ENCODE results near the gene ENTPD8. TPM values are rescaled to one million over a fixed set of nuclear protein-coding genes. Genes with fewer than 3 reads are reported as not detected.

ENTPD8 gene
- total RNA-seq, 1 experiment from 2014 or later: not detected

DNA sequence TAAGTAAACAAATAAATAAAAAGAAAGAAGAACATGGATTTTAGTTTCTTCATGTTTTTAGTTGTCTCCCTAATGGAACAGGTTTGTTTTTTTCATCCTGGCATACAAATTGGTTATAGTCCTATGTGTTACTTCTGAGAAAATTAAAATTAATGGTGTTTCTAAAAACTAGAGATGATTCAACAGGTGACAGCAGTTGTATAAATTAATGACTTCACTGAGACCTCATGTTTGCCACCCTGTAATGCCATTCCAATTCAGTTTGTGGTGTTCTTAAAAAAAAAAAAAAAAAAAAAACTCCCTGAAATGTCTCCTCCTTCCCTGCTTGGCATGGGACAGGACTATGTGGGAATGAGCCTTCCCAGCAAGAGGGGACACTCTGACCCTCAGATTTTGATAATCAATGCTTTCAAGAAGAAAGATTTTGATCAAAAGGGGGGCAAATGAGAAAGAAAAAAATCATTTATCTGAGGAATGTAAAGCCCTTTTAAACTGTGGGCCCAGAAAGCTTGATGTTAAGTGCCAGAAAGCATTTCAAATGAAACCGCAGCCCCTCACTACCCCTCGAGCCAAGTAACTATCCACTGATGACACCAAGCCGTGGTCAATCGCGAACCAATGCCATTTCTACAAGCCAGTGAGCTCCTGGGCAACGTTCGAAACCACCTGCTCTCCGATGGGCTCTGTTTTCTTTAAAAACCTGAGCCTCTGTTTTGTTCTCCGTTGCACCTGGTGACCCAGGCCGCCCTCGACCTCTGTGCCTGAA lies 19.1 kb downstream of the ENTPD8 start:
- CTCF ChIA-PET: no interaction called here
- Histone ChIP-seq H3K9me2 (replicated peaks; ENCODE audit: low read length) (no peaks in the 10 kb centered on the region), H3K9ac (ENCODE audit: low read length) (peak overlapping the region; percentile 79), H3K36me3 (ENCODE audit: low read depth, low read length) (no peaks in the 10 kb centered on the region), H3K27me3 (ENCODE audit: low read length) (no peaks in the 10 kb centered on the region), H3K4me2 (ENCODE audit: low read length) (peak overlapping the region; percentile 92), H3K79me2 (ENCODE audit: low read length) (peaks cover 24% of the 10 kb centered on the region), H3K4me1 (ENCODE audit: insufficient read depth, low read length) (0 out of 2 replicates have a peak, but pooled peaks cover 11% of the 10 kb centered on the region), H2AFZ (ENCODE audit: low read length) (peak overlapping the region; percentile 86), H3K4me3 (ENCODE audit: low read length) (peak overlapping the region; percentile 91), H3F3A (ENCODE audit: low read length, unreplicated experiment) (no peaks in the 10 kb centered on the region), H3K27ac (ENCODE audit: low read length) (no peak overlapping the region), H4K20me1 (ENCODE audit: low read length) (no peaks in the 10 kb centered on the region), H3K9me3 (ENCODE audit: low read length) (no peaks in the 10 kb centered on the region)
- ATAC-seq: no peak
- no peak for DNase-seq
- intact Hi-C loops (cut with micrococcal nuclease): no loop called here
- TF ChIP-seq, protein P1, sequence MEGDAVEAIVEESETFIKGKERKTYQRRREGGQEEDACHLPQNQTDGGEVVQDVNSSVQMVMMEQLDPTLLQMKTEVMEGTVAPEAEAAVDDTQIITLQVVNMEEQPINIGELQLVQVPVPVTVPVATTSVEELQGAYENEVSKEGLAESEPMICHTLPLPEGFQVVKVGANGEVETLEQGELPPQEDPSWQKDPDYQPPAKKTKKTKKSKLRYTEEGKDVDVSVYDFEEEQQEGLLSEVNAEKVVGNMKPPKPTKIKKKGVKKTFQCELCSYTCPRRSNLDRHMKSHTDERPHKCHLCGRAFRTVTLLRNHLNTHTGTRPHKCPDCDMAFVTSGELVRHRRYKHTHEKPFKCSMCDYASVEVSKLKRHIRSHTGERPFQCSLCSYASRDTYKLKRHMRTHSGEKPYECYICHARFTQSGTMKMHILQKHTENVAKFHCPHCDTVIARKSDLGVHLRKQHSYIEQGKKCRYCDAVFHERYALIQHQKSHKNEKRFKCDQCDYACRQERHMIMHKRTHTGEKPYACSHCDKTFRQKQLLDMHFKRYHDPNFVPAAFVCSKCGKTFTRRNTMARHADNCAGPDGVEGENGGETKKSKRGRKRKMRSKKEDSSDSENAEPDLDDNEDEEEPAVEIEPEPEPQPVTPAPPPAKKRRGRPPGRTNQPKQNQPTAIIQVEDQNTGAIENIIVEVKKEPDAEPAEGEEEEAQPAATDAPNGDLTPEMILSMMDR (conservative IDR thresholded peaks at IDR 0.05; ENCODE audit: low read depth, low read length): no peak
- TF ChIP-seq EZH2 (IDR thresholded peaks at IDR 0.05; ENCODE audit: low read length, unreplicated experiment) (no peak), EZH2phosphoT487 (IDR thresholded peaks at IDR 0.05; ENCODE audit: borderline replicate concordance, low read length) (no peak)
- BruUV-seq (replicated peaks): TSS peak; percentile 71
- POLR2A ChIA-PET (ENCODE audit: unreplicated experiment): no interaction called here

DNA sequence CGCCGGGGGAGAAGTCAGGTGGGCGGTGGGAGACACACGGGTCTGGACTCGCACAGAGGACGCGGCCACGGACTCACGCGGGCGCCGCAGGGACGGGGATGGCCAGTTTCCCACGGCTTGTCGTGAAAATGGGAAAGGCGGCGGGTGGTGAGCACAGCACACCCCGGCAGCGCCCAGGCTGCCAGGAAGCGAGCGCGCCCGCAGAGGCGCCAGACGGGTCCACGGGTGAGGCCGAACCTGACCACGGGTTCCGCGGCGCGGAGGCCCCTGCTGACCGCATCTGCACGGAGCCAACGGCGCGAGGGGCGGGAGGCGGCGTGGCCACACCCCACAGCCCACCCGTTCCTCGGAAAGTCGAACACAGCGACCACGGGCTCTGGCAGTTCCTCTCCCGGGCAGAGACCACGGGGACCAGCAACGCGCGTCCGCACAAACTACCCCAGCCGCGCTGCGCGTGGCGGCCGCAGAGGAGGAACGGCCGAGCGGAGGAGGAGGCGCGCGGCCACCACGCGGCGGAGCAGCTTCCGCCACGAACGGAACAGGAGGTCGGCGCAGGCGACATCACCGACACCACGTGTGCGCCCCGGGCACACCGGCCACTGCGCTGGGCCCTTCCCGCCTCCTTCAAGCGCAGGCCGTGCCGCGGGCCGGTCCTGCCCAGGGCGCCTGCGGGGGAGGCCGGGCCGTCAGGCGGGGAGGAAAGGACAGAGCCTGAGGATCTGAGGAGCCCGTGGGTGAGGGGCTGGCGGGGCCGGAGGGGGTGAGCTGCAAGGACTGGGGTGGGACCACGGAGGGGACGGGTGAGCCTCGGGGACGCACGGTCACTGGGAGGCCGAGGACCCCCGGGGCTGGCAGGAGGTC lies 23.8 kb downstream of the ENTPD8 start:
- POLR2A ChIA-PET (ENCODE audit: unreplicated experiment): no interaction called here
- Histone ChIP-seq H2AFZ (ENCODE audit: low read length) (no peak overlapping the region), H3K79me2 (ENCODE audit: low read length) (peaks cover 23% of the 10 kb centered on the region), H3K9me2 (replicated peaks; ENCODE audit: low read length) (no peaks in the 10 kb centered on the region), H3K9ac (ENCODE audit: low read length) (no peak overlapping the region), H3K4me1 (ENCODE audit: insufficient read depth, low read length) (peaks cover 15% of the 10 kb centered on the region), H3K9me3 (ENCODE audit: low read length) (no peaks in the 10 kb centered on the region), H3K4me2 (ENCODE audit: low read length) (no peak overlapping the region), H4K20me1 (ENCODE audit: low read length) (no peaks in the 10 kb centered on the region), H3K27ac (ENCODE audit: low read length) (no peak overlapping the region), H3K4me3 (ENCODE audit: low read length) (no peak overlapping the region), H3K36me3 (ENCODE audit: low read depth, low read length) (no peaks in the 10 kb centered on the region), H3F3A (ENCODE audit: low read length, unreplicated experiment) (no peaks in the 10 kb centered on the region), H3K27me3 (ENCODE audit: low read length) (no peaks in the 10 kb centered on the region)
- TF ChIP-seq, protein P1 (conservative IDR thresholded peaks at IDR 0.05; ENCODE audit: low read depth, low read length): no peak
- TF ChIP-seq EZH2phosphoT487 (IDR thresholded peaks at IDR 0.05; ENCODE audit: borderline replicate concordance, low read length) (no peak), EZH2 (IDR thresholded peaks at IDR 0.05; ENCODE audit: low read length, unreplicated experiment) (no peak)
- intact Hi-C loops (cut with micrococcal nuclease): no loop called here
- BruUV-seq (replicated peaks): no TSS peak
- no peak for ATAC-seq
- CTCF ChIA-PET: no interaction called here
- no peak for DNase-seq
